Ishikawa (cell line): ENCODE results near the gene SMIM12.

Experiments used
- CREB1 ChIP-seq: IDR thresholded peaks from 2 replicates; pipeline ENCODE4 v1.6.1; 2012; ENCODE audit warnings: low read depth
- EP300 ChIP-seq: IDR thresholded peaks from 2 replicates; pipeline ENCODE4 v1.6.1; 2012; ENCODE audit warnings: borderline replicate concordance
- NFIC ChIP-seq: IDR thresholded peaks from 2 replicates; pipeline ENCODE4 v1.6.1; 2012
- TAF1 ChIP-seq: IDR thresholded peaks from 2 replicates; pipeline ENCODE4 v1.6.1; 2012; ENCODE audit warnings: low read depth, mild to moderate bottlenecking
- USF1 ChIP-seq: IDR thresholded peaks from 2 replicates; pipeline ENCODE4 v1.6.1; 2012

- TF ChIP-seq TAF1 (no peak), EP300 (no peak), USF1 (no peak), CREB1 (no peak), NFIC (no peak)
Observed at GRCh38 chr1:34845131-34845901, 14.2 kb downstream of the SMIM12 start.
